22Rv1 (cell line): ENCODE results near the gene DENND4A.

Experiments used
- ZFX ChIP-seq: fragments of 450-650 bp; IDR thresholded peaks from 2 replicates; pipeline ENCODE4 v1.6.1; 2017; ENCODE audit warnings: antibody characterized with exemption, borderline replicate concordance
- TF ChIP-seq, protein P1 (sequence below): fragments of 450-650 bp; IDR thresholded peaks from 2 replicates; pipeline ENCODE4 v1.5.1; 2017; ENCODE audit warnings: mild to moderate bottlenecking

DNA sequence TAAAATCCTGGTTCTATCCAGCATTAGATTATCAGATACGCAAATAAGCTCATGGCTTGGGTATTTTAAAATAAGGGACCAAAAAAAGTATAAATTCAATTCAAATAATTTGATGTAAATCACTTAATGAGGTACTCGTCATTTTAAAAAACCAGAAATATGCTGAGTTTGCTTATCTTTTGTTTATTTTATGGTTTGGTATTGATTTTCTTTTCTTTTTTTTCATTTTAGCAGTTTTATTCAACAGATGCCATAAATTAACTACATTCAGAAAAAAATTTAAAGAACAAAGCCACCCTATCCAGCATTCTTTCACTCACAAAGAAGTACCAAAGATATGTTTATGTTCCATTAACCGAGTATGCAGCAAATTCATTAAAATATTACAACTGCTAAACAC lies 22.6 kb downstream of the DENND4A start:
- TF ChIP-seq, protein P1, sequence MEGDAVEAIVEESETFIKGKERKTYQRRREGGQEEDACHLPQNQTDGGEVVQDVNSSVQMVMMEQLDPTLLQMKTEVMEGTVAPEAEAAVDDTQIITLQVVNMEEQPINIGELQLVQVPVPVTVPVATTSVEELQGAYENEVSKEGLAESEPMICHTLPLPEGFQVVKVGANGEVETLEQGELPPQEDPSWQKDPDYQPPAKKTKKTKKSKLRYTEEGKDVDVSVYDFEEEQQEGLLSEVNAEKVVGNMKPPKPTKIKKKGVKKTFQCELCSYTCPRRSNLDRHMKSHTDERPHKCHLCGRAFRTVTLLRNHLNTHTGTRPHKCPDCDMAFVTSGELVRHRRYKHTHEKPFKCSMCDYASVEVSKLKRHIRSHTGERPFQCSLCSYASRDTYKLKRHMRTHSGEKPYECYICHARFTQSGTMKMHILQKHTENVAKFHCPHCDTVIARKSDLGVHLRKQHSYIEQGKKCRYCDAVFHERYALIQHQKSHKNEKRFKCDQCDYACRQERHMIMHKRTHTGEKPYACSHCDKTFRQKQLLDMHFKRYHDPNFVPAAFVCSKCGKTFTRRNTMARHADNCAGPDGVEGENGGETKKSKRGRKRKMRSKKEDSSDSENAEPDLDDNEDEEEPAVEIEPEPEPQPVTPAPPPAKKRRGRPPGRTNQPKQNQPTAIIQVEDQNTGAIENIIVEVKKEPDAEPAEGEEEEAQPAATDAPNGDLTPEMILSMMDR: no peak
- no peak for TF ChIP-seq ZFX
